Mucosa of descending colon (tissue), 3 donors: Measurements from ENCODE around the gene POLR1D. TPM values are rescaled to one million over a fixed set of nuclear protein-coding genes. Genes with fewer than 3 reads are reported as not detected.

Experiments used
- ATAC-seq: fragments of 200-7000 bp; cut with Tn5 transposase; one replicate; pipeline ENCODE4 v1.9.1; 2020; ENCODE audit warnings: mild to moderate bottlenecking, moderate library complexity
- DNase-seq, 3 donors: peaks; one replicate each; pipeline ENCODE4 v3.0.0-alpha.2; 2020
- H3K36me3 ChIP-seq: fragments of 200-600 bp; one replicate; pipeline ENCODE4 v1.8.0; 2021; ENCODE audit warnings: low read depth, mild to moderate bottlenecking
- H3K4me1 ChIP-seq: fragments of 200-600 bp; one replicate; pipeline ENCODE4 v1.8.0; 2021; ENCODE audit warnings: low read depth, mild to moderate bottlenecking
- H3K4me3 ChIP-seq: fragments of 200-600 bp; one replicate; pipeline ENCODE4 v1.8.0; 2021; ENCODE audit warnings: mild to moderate bottlenecking
- H3K9me3 ChIP-seq: fragments of 200-600 bp; one replicate; pipeline ENCODE4 v1.8.0; 2021; ENCODE audit warnings: mild to moderate bottlenecking
- intact Hi-C, 2 donors: fragments of 100-400 bp; cut with DNase I in 1 of 2; cut with micrococcal nuclease in 1 of 2; formaldehyde crosslinking; loops; one replicate each; pipeline versions ENCODE4 v1.11.0 to v1.11.1; 2022; cut with DNase I, micrococcal nuclease
- total RNA-seq, 3 donors: library from RNA; stranded (reverse); fragmentation: NEBNext Ultra II Directional in 2 of 3; extraction: Animal tissue kit (Norgen Biotek cat#: 25700) in 2 of 3; gene quantifications; one replicate each; pipeline versions ENCODE4 v1.2.1 to v1.2.4, GENCODE V29; 2021 to 2023
- TF ChIP-seq, protein P1 (sequence below): fragments of 200-600 bp; IDR thresholded peaks from one replicate; pipeline ENCODE4 v1.8.0; 2022; ENCODE audit warnings: antibody characterized with exemption, mild to moderate bottlenecking
- donor health status: DM: no; HTN: no; CAD: no; lungs with moderate emphysema.
- donor health status: DM: no; HTN: no; CAD: no.
- donor health status: DM: no; HTN: yes; CAD: no.

The POLR1D gene
- total RNA-seq, 3 donors from 2014 or later, result 88.7 to 169 (median 91.0) TPM

- intact Hi-C loops, result no loop called here
- DNase-seq, result no peak
- no peak overlapping the region for H3K4me3 ChIP-seq
- TF ChIP-seq, protein P1, sequence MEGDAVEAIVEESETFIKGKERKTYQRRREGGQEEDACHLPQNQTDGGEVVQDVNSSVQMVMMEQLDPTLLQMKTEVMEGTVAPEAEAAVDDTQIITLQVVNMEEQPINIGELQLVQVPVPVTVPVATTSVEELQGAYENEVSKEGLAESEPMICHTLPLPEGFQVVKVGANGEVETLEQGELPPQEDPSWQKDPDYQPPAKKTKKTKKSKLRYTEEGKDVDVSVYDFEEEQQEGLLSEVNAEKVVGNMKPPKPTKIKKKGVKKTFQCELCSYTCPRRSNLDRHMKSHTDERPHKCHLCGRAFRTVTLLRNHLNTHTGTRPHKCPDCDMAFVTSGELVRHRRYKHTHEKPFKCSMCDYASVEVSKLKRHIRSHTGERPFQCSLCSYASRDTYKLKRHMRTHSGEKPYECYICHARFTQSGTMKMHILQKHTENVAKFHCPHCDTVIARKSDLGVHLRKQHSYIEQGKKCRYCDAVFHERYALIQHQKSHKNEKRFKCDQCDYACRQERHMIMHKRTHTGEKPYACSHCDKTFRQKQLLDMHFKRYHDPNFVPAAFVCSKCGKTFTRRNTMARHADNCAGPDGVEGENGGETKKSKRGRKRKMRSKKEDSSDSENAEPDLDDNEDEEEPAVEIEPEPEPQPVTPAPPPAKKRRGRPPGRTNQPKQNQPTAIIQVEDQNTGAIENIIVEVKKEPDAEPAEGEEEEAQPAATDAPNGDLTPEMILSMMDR, result no peak
- H3K36me3 ChIP-seq, result no peaks in the 10 kb centered on the region
- no peaks in the 10 kb centered on the region for H3K4me1 ChIP-seq
- H3K9me3 ChIP-seq, result peaks cover 11% of the 10 kb centered on the region
- ATAC-seq, result no peak
Observed at GRCh38 chr13:27650312-27650711, 28.6 kb downstream of the POLR1D start.

DNA sequence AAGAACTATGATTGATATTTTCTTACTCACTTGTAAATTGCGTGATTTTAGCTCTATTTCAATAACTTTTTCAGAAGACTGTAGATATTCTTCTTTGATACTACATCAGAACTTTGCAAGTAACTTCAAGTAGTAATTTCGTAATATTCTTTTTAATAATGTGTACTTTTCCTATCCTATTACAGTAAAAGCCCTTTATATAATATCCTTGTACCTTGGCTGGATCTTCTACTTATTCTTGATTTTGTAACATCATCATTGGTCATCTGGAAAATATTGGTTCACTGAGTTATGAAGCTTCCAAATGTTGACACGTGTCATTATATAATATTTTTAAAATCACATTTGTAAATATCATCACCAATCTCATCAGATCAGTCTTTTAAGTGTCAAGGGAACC is 32.4 kb downstream of the POLR1D start:
- ATAC-seq (no peak), DNase-seq (no peak)
- no peak overlapping the region for H3K4me3 ChIP-seq
- no peaks in the 10 kb centered on the region for H3K4me1 ChIP-seq
- intact Hi-C loops, result no loop called here
- H3K36me3 ChIP-seq, result no peaks in the 10 kb centered on the region
- H3K9me3 ChIP-seq, result peaks cover 11% of the 10 kb centered on the region
- TF ChIP-seq, protein P1, result no peak

DNA sequence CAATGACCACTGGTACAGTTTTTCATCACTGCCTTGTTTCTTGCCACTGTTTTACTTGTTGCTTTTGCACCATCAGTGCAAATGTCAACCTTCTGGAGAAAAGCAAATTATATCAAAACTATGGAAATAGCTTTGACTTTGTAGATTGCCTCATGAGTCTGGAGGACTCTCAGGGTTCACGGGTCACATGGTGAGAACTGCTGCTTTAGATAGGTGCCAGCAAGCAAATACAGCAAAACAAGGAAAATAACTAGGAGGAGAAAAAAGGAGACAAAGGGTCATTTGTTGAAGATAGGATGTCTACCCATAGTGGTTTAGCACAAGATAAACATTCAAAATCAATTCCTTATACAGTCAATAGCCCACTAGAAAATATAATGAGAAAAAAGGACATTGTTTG is 33.1 kb downstream of the POLR1D start:
- peaks cover 7% of the 10 kb centered on the region for H3K9me3 ChIP-seq
- H3K36me3 ChIP-seq, result no peaks in the 10 kb centered on the region
- intact Hi-C loops, result no loop called here
- no peak for DNase-seq
- no peaks in the 10 kb centered on the region for H3K4me1 ChIP-seq
- TF ChIP-seq, protein P1, result no peak
- no peak overlapping the region for H3K4me3 ChIP-seq
- no peak for ATAC-seq

GRCh38 chr13:27657724-27658123 is 36.0 kb downstream of the POLR1D start:
- TF ChIP-seq, protein P1, result no peak
- H3K9me3 ChIP-seq, result no peaks in the 10 kb centered on the region
- H3K36me3 ChIP-seq, result no peaks in the 10 kb centered on the region
- ATAC-seq (no peak), DNase-seq (no peak)
- intact Hi-C loops, result no loop called here
- H3K4me1 ChIP-seq, result no peaks in the 10 kb centered on the region
- no peak overlapping the region for H3K4me3 ChIP-seq

DNA sequence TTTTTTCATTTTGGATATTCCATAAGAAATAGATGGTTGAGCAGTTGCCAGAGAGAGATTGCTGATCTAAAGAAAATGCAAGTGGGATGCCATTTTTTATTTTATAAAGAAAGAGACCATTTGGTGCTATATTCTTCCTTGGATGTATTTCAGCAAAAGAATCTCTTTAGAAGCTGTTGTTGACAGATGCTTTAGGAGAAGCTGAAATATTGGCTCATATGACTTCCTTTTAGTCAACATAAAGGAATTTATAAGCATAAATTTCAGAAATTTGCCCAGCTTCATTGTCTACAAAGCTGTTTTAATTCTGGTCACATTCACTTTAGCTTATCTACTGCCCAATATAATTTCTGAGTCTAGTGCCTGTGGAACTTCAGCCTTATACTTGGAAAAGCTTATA is 36.9 kb downstream of the POLR1D start:
- Histone ChIP-seq H3K36me3 (no peaks in the 10 kb centered on the region), H3K9me3 (no peaks in the 10 kb centered on the region), H3K4me1 (no peaks in the 10 kb centered on the region), H3K4me3 (no peak overlapping the region)
- ATAC-seq (no peak), DNase-seq (no peak)
- TF ChIP-seq, protein P1, result no peak
- intact Hi-C loops, result no loop called here
